Retinal pigment epithelial cell (primary cell): ENCODE data around the gene GALNT2.

Experiments used
- DNase-seq: peaks from one replicate; pipeline ENCODE4 v3.0.0-alpha.2; 2010; ENCODE audit warnings: low read depth
- H3K4me3 ChIP-seq: 2 replicates; pipeline ENCODE4 v1.5.1; 2011; ENCODE audit warnings: mild to moderate bottlenecking, low read length, control low read depth, moderate library complexity
- CTCF ChIP-seq: conservative IDR thresholded peaks from 2 replicates; pipeline ENCODE4 v1.5.1; 2011; ENCODE audit warnings: low read depth, low read length, control low read depth, inconsistent platforms

Gene GALNT2

GRCh38 chr1:230066031-230066430 lies 1.0 kb upstream of the GALNT2 start:
- TF ChIP-seq CTCF = no peak
- peak overlapping the region; percentile 53 for H3K4me3 ChIP-seq
- no peak for DNase-seq

- DNase-seq = no peak
- no peak for TF ChIP-seq CTCF
- peak overlapping the region; percentile 90 for H3K4me3 ChIP-seq
Observed at GRCh38 chr1:230067419-230067870, 407 bp downstream of the GALNT2 start.

- H3K4me3 ChIP-seq = peak overlapping the region; percentile 90
- DNase-seq = no peak
- TF ChIP-seq CTCF = peak; percentile 13
Observed at GRCh38 chr1:230067871-230068620, 1.0 kb downstream of the GALNT2 start.

GRCh38 chr1:230068621-230068873 lies 1.5 kb downstream of the GALNT2 start:
- TF ChIP-seq CTCF = no peak
- H3K4me3 ChIP-seq = peak overlapping the region; percentile 90
- no peak for DNase-seq

GRCh38 chr1:230068952-230069684 lies 2.1 kb downstream of the GALNT2 start:
- TF ChIP-seq CTCF = no peak
- peak overlapping the region; percentile 90 for H3K4me3 ChIP-seq
- DNase-seq = no peak

GRCh38 chr1:230069796-230070195 lies 2.8 kb downstream of the GALNT2 start:
- H3K4me3 ChIP-seq = no peak overlapping the region
- no peak for TF ChIP-seq CTCF
- DNase-seq = no peak
